ENCODE results near the gene L1CAM. TPM values are rescaled to one million over a fixed set of nuclear protein-coding genes. Genes with fewer than 3 reads are reported as not detected.

Gene L1CAM
- total RNA-seq, 1 experiment from 2014 or later, result 49.5 TPM

DNA sequence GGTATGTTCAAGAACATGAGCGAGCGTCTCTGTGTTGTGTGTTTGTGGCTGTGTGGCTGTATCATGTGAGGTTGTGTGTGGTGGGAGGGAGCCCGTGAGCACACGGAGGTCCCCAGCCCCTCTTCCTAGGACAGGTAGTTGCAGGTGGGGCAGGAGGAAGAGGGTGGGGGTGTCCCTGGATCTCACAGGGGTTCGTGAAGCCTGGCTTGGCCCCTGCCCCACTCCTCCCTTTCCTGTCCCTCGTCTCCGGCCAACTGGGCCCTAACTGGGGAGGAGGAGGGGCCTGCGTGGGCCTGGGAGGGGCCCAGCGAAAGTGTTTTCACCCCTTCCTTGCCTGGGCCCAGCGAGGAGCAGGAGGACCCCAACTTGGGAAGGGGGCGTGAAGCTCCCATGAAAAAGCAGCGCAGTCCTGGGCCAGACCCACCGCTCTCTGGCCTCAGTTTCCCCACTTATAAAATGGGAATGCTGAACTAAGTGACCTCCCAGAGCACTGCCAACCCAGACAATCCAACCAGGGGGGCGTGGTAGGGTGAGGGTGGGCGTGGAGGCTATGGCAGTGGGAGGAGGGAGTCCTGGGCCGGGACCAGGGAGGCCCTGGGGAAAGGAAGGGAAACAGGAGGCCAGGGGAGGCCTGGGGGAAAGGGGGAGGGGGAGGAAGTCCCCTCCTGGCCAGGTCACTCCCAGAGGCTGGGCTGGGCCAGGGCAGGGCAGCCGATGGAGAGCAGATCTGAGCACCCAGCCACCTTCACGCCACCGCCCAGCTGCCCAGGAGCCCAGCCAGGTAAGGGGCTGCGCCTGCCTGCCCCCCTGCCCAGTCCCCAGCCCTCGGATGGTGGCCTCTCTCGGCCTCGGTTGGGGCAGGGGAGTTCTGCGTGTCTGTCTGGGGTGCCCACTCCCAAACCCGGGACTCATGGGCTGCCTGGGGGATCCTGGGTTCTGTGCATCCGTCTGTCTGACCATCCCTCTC is 18.3 kb upstream of the L1CAM start, which contains the start of gene AVPR2:
Gene AVPR2, plus strand, starts transcription at position 683 of the 967 bp plus-strand sequence. CDS start 473 bp downstream, outside the sequence.
- no peak for DNase-seq (ENCODE audit: low read depth)

DNA sequence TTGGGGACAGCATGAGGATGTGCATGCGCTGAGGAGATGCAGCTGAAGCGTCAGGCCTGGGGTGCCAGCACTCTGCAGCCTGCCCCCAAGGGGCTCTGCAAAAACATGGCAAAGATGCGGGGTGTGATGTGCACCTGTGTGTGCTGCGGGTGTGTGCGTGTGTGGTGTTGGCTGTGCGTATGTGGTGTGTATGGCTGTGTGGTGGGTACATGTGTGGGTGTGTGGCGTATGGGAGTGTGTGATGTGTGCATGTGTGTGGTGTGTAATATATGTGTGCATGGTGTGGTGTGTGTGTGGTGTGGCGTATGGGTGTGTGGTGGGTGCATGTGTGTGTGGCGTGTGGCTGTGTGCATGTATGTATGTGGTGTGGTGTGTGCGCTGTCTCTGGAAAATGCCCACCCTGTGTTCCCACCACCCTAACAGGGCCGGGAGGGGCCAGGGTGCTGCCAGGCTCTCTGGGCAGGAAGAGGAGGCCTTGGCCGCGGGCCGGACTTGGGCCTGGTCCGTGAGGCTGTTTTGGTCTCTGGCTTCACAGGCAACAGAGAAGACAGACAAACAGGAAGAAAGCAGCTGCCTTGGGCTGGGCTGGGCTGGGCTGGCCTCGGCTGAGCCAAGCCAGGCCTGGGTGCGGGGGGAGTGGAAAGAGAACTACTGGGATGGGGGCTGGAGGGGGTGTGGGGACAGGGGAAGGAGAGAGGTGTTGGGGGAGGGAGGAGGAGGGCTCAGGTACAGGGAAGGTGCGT is 17.4 kb upstream of the L1CAM start:
- DNase-seq (ENCODE audit: low read depth), result no peak

DNA sequence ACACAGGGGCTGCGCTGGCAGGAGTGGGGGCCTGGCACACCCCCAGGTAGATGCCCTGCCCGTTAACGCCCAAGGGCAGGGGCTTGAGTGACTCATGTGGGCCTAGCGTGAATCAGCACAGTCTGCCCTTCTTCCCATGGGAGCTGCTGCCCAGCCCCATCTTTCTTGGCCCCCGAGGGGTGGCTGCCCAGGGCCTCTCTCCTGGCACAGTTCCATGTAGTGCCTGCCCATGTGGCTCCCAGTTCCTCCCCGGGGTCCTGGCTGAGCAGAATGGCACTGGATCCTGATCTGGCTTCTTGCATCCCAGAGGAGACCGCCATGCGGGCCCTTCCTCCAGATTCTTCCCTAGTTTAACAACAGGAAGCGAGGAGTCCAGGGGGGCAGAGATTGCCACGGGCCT is 16.4 kb upstream of the L1CAM start:
- DNase-seq (ENCODE audit: low read depth), result peak; percentile 73

DNA sequence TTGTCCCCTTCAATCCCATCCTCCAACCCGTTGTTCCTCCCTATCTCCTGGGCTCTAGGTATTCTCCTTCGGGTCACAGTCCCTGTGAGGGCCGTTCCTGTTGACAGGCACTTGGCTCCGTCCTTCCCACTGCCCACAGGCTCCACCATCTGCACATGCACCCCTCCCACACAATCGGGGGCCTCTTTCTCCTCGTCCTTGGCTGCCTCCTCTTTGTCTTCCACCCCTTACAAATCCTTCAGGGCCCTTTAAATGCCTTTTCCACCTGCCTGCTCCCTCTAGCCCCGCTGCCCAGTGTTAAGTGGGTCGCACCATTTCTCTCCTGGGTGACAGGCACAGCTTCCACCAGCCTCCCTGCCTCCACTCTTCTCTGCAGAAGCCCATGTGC is 15.8 kb upstream of the L1CAM start:
- DNase-seq (ENCODE audit: low read depth), result no peak

DNA sequence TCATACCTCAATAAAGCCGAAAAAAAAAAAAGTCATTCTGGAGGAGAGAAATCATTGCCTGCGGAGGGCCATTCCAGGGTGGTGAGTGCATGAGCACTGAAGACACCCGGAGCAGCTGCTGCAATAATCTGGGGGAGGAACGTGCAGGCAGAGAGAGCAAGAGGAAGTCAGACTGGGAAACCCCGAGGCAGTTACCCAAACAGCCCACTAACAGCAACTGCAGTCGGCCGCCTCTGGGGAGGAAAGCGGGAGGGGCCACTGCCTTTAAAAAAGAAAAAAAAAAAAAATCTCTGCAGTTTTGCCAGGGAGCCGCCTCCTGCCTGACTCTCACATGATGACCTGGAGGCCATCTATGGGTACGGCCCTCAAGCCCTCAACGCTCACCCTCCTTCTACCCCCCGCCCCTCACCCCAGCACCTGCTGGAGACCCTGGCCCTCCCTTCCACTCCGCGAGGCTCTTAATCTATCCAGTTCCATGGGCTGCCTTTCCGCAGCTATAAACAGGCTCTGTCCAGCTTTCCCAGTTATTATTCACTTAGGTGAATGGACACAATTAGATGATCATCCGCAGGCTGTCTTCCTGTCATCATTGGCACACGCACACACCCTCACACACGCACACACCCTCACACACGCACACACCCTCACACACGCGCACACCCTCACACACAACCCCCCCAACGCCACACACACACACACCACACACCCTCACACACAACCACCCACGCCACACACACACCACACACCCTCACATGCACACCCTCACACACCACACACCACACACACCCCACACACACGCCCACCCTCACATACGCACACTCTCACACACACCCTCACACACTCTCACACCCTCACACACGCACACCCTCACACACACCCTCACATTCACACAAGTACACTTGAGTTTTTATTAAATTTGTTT is 15.1 kb upstream of the L1CAM start:
- DNase-seq (ENCODE audit: low read depth), result peak; percentile 93

DNA sequence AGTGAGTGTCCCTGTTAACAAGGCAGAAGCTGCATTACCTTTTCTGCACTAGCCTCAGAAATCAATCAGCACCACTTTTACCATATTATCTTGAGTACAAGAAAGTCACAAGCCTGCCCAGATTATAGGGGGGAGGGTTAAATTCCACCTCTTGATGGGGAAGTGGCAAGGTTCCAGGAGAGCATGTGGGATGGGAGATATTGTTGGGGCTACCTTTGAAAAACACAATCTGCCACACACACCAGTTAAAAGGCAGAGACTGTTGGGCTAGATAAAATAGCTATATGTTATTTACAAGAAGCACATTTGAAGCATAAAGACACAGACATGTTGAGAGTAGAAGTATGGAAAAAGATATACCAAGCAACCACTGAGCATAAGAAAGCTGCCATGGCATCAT is 11.9 kb upstream of the L1CAM start:
- no peak for DNase-seq (ENCODE audit: low read depth)

DNA sequence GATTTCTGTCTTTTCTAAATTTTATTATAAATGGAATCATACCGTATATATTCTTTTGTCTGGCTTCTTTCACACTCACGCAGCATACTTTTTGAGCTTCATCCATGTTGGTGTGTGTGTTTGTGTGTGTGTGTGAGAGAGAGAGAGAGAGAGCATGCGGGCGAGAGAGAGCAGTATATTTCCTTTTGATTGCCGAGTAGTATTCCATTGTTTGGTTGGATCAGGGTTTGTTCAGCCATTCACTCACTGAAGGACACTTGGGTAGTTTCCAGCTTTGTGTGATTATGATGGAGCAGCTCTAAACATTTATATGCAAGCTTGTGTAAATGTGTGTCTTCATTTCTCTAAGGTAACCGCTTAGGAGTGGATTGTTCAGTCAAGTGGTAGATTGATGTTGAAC is 3.1 kb upstream of the L1CAM start:
- no peak for DNase-seq (ENCODE audit: low read depth)

DNA sequence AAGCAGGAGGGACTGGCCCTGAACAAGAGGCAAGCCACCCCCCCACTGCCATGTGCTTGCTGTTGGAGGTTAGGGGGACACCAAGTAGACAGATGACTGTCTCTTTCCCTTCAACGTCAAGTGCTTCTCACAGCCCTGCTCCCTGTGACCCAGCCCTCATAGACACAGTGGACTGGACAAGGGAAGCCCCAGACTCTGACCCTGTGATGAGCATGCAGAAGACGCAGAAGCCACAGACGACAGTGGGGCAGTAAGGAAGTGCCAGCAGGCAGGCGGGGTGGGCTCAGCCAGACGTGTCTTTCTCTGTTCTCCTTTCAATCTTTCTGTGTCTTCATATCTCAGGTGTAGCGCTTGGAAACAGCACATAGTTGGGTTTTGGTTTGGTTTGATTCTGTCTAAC is 2.4 kb upstream of the L1CAM start:
- no peak for DNase-seq (ENCODE audit: low read depth)

DNA sequence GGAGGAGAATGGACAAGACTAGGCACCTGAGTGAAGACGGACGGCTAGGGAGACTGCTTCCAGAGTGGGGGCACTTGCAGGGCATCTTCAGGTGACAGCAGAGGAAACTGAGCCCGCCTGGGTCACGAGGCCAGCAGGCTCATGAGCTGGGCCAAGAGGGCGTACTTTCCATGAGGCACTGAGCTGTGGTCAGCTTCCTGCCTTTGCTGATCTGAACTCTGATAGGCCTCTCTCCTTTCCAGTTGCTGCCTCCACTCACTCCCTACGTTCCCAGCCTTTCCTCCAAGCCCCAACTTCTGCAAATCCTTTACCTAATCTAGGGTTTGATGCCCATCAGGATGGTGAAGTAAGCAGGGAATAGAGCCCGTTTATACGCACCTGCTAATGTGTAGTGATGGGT is 1.4 kb upstream of the L1CAM start:
- no peak for DNase-seq (ENCODE audit: low read depth)

DNA sequence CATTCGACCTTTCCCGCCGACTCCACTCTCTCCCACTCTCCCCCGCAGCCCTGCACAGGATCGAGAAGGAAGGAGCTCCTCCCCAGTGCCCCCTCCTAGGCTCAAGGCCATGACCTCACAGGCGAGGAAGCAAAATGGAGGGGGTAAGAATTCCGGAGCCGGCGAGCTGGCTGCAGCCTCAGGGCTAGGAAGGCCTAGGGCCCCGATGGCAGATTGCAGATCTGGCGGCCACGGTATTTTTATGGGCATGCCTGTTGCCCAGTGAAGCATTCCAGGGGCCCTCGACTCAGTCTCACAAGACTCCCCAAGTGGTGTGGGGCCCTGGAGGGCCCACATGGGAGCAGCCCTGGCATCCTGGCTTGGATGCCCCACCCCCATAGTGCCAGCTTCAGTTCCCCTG is 942 bp upstream of the L1CAM start:
- DNase-seq (ENCODE audit: low read depth), result peak; percentile 43

DNA sequence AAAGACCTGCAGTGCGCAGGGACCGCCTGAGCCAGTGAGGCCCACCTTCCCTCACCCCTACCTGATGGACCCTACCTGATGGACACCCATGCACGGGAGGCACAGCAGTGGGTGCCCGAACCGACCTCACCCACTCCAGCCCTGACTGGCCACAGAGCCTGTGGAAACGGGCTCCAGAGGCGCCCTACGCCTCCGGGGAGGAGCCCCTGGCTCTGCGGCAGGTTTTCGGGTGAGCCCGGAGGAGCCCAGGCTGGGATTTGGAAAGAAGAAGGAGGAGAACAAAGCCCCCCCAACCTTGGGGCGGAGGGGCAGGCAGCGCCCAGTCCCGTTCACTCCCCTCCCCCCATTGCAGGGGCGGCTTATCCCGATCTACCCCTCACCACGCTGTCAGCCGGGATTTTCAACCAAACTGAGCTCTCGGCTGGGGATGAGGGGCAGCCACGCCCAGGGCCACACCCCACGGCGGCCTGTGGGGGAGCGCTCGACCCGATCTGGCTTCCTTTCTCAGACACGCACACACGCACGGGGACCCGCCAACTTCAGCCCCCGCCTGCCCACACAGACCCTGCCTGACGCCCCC is 675 bp downstream of the L1CAM start:
- DNase-seq (ENCODE audit: low read depth), result peak; percentile 36

DNA sequence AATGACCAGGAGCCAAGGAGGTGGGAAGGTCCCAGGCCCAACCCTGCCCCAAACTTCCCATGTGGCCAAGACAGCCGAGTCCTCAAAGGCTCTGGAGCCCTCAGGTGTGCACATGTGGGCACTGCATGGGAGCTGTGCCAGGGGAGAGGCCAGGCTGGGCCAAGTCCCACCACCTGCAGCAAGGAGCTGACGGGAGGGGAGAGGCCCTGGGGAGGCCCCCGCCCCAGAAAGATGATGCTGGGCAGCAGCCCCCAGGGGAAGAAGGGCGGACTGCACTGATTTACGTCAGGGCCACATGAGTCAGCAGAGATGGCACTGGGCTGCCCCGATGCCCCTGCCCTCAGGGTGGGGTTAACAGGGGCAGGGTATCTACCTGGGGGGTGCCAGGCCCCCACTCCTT is 1.4 kb downstream of the L1CAM start:
- no peak for DNase-seq (ENCODE audit: low read depth)

DNA sequence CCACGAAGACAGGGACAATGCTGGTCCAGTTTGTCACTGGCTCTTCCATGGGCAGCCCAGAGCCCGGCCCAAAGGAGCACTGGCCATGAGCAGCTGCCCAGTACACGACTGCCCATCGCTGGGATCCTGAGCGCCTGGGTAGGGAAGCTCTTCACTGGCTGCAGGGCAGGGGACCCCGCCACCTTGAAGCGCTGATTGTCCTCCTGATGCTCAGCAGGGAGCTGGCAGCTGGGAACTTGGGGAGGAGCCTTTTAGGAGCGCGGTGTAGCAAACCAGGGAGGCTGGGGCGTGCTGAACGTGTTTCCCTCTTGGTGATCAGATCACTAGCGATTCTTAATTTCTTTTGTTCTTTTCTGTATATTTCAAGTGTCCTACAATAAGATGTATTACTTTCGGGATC is 1.8 kb downstream of the L1CAM start:
- no peak for DNase-seq (ENCODE audit: low read depth)

DNA sequence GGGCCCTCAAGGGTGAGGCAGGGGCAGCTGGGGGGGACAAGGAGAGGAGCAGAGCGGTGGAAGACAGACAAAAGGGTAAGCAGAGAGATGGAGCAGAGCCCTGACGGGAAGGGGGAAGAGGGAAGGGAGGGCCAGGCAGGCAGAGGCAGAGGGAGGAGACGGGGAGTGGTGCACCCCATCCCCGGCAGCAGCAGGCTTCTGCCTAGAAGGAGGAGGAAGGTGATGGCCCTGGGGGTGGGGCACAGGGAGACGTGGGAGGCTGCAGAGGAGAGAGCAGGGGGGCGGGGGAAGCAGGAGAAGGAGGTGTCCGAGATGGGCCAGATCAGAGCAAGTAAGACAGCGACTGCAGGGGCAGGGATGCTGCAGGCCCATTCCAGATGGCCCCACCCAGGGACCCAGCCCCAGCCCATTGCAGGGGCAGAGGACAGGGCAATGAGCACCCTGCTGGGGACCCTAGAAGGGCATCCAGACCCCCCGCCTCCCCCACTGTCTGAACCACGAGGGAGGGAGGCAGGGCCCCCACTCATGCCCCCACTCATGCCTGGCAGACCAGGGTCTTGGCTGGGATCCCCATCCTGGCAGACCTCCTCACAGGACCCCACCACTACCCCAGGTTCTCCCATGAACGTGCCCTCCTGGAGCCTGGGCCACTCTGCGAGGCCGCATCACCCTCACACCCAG is 2.7 kb downstream of the L1CAM start:
- DNase-seq (ENCODE audit: low read depth), result no peak

DNA sequence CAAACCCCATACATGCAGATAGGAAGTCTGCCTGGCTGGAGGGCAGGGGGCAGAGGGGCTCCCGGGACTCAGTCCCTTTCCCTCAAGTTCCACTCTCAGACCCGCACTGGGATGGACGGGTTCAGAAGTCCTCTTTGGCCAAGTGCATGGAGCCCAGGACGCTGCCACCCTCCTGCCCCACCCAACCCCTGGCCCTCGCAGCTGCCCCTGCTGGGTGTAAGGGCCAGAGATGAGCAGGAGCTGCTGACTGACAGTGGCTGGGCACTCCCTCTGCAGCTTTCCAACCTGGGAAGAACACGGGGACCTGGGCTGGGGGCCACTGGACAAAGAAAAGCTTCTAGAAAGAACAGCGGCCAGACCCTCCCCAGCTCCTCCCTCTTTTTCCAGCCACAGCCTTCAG is 3.4 kb downstream of the L1CAM start:
- no peak for DNase-seq (ENCODE audit: low read depth)

DNA sequence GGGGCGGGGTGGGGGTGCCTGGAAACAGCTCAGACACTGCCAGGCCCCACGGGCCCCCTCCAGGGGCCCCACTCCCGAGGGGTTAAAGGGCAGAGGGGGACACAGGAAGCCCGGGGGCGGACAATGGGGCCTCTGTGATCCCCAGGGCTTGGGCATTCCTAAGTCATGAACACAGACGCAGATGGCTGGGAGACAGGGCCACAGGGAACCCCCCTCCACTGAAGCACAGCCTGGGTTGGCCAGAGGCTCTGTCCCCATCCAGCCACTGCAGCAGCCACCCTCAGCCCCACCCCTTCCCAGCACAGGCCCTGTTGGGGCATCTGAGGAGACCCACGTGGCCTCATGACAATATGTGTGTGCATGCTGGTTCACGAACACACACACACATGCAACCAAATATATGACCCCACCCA is 3.9 kb downstream of the L1CAM start:
- DNase-seq (ENCODE audit: low read depth), result peak; percentile 74

DNA sequence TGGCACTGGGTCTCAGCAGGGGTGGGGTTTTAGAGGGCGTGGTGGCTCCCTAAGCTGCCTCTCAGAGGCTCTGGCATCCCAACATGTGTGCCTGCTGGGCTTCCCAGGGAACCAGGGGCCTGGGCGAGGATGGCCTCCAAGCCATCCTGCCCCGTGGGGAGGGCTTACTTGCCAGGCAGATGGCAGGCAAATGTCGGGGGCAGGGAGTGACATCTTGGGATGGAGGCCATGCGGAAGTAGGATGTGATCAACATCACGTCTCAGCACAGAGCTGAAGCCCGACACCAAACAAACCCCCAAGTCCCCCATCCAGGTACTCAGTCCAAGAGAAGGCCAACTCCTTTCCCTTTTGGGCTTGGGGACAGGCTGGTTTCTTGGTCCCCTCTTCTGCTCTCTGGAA is 4.7 kb downstream of the L1CAM start:
- DNase-seq (ENCODE audit: low read depth), result no peak

DNA sequence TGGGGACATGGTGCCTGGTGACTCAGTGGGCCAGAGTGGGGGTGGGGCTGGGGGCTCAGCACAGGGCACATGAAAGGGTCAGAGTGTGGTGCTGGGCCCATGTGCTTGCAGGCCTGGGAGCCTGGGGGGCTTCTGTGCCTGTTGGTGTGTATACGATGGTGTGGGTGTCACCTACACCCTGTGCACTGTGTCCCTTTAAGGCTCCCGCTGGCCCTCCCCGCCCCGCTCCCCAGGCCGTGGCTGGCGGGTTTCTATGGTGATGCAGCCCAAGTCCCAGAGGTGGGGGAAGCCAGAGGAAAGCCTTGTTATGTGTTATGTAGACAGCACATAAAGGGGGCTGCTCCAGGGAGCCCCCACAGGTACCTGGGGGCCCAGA is 5.5 kb downstream of the L1CAM start:
- no peak for DNase-seq (ENCODE audit: low read depth)

DNA sequence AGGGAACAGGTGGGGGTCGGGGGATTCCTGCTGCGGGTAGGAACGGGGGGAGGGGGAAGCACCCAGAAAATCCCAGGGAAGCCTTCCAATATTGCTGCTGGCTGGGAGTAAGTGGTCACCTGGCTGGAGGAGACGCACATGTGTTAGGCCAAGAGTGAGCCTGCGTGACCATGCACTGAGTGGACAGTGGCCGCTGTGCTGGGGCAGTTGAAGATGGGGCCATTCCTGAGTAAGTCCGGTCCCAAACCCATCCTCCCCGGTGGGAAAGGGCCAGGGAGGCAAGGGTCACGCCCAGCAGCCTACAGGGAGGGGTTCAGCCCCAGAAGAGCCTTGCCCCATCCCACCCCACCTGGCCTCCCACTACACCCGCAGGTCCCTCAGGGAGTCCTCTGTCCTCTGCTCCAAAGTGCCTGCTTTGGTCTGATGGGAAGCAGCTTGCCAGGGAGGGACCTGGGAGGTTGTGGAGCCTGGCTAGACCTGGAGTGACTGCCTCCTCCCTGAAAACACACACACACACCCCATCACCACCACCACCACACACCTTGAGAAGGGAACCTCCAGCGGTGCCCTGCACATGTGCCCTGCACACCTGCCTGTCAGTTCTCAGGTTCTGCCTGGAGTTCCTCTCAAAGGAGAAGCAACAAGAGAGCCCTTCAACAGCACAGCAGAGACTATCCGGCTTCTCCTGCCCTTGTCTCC is 6.1 kb downstream of the L1CAM start:
- DNase-seq (ENCODE audit: low read depth), result no peak

DNA sequence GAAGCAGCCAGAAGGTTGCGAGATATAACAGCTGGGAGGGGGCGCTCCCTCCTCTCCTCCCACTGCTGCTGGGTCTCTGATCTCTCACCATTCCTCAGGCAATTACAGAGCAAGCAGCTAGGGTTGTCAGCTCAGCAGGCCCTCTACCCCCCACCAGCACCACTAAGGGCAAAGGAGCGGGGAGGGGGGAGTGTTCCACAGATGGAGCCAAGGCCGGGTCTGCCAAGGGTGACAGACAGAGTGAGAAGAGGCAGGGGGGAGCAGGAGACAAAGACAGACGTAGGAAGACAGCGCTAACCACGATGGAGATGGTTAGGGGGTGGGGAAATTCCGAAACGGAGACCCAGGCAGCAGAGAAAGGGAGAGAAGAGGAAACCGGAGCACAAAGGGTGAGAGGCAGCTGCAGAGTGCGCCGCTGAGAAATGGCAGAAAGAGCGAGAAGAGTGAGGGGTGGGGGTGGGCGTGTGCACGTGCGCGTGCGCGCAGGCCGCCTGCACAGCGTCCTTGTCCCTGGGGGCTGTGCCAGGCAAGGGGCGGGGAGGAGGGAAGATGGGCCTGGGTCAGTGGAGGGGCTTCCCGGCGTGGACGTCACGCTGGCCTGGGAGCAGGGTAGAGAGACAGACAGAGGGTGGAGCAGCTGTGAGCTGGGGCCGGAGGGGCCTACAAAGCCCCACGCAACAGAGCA is 6.9 kb downstream of the L1CAM start:
- DNase-seq (ENCODE audit: low read depth), result no peak
